DND-41 (cell line): ENCODE results near the gene TTC39A.

ENCODE experiments used
- EZH2 ChIP-seq: IDR thresholded peaks from 3 replicates; pipeline ENCODE4 v1.6.1; 2012; ENCODE audit warnings: borderline replicate concordance, low read depth, mild to moderate bottlenecking, moderate library complexity, low read length, inconsistent platforms; ENCODE audit not compliant: severe bottlenecking
- TF ChIP-seq, protein P1 (sequence below): IDR thresholded peaks from 2 replicates; pipeline ENCODE4 v1.5.1; 2012; ENCODE audit warnings: borderline replicate concordance, low read length, moderate library complexity, mild to moderate bottlenecking; ENCODE audit not compliant: poor library complexity, severe bottlenecking; ENCODE audit errors: extremely low read depth

DNA sequence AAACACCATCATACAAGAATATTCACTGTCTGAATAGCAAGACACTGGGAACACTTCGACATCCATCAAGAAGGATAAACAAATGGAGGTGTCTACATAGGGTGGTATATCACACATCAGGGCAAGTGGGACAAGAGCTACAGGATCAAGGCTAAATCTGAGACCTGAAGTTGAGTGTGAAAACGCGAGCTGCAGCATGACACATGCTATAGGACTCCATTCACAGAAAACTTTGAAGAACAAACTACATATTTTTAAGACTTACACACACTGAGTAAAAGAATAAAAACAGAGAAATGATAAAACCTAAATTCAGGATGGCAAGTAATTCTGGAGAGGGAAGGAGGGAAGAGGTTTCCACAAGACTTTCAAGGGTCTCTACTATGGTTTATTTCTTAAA lies 2.1 kb downstream of the TTC39A start:
- TF ChIP-seq, protein P1, sequence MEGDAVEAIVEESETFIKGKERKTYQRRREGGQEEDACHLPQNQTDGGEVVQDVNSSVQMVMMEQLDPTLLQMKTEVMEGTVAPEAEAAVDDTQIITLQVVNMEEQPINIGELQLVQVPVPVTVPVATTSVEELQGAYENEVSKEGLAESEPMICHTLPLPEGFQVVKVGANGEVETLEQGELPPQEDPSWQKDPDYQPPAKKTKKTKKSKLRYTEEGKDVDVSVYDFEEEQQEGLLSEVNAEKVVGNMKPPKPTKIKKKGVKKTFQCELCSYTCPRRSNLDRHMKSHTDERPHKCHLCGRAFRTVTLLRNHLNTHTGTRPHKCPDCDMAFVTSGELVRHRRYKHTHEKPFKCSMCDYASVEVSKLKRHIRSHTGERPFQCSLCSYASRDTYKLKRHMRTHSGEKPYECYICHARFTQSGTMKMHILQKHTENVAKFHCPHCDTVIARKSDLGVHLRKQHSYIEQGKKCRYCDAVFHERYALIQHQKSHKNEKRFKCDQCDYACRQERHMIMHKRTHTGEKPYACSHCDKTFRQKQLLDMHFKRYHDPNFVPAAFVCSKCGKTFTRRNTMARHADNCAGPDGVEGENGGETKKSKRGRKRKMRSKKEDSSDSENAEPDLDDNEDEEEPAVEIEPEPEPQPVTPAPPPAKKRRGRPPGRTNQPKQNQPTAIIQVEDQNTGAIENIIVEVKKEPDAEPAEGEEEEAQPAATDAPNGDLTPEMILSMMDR, result no peak
- TF ChIP-seq EZH2, result no peak
